Skin of body (tissue), 2 donors: ENCODE data around the gene ANKH. TPM values are rescaled to one million over a fixed set of nuclear protein-coding genes. Genes with fewer than 3 reads are reported as not detected.

Experiments
- DNase-seq: peaks from one replicate; lab custom pipeline; 2025; lab: John Stamatoyannopoulos, UW
- total RNA-seq: library from RNA; depleted of rRNA; stranded (reverse); fragments of >200 nt; gene quantifications from one replicate; pipeline ENCODE4 v1.2.3, GENCODE V29; 2014

The ANKH gene
- total RNA-seq, 1 donor from 2014 or later: 23.2 TPM

DNA sequence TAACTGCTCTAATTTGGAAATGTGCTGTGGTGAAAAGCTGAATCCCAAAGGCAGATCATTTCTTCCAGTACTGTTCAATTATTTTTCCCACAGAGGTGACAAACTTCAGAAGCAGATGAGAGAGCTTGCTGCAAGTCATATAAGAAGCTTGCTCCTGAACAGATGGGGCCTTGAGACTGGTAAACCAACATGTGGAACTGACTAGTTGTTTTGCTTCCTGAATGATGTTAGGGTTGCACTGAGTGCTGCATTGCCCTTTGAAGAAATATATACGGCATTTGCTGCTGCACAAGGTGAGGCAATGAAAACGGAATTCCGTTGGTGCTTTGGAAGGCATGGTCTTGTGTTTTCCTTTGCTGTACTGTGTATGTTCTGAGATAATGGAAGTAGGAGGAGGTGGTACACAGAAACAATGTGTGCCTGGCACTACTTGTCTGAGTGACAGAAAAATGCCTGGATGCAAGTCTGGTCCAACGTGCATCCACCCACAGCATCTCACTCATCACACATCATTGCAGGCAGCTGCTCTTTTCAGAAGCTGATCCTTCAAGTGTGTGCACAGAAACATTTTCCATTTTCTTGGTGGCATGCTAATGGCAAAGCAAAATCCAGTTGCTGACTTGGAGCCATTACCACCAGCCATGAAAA lies 76.9 kb downstream of the ANKH start:
- no peak for DNase-seq

DNA sequence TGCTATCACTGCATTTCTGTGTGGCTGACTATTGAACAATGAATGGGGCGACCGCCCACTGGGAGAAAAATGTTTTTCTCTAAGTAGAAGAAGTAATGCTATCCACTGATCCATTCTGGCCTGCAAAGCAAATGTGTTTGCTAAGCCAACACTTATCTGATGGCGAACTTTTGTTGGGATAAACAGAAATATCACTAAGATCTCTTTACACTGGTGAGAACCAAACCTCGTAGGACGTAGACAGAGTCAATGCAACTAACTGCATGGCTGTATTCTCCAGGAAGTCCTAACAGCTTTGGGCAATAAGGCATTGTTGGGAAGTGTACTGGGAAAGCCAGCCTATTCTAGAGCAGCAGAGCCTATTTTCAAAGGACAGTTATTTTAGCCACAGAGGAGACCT lies 77.7 kb downstream of the ANKH start:
- no peak for DNase-seq

DNA sequence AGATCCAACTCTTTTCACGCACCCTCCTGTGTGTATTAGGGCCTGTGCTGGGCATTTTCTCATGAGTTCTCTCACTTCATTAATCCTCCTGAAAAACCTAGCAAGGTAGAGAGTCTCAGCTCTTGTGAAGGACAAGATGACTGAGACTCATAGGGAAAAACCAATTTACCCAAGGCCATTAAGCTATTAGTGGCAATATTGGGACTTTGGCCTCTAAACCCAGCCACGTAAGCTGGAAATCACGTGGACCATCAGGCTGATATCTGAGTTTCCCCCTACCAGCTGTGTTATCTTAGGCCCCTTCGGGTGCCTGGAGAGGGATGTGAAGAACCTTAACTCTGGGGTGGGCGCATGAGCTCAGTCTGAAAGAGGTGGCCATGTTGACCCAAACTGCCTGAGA lies 80.7 kb downstream of the ANKH start:
- DNase-seq: no peak

DNA sequence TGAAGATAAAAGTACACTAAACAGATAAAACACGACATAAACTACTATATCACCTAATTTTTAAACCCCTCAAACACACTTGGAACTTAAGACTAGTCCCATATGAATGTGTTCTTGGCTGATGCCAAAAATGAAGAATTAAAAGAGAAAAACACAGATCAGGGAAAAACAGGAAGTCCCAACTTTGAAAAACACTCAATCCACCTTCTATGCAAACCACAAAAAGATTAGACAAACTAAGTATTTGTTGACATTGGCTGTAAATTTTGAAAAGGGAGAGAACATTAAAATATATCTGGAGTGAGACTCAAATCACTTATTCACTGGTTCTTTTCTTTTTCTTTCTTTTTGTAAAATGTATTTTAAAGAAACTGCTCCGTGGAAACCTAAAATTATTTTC lies 81.4 kb downstream of the ANKH start:
- no peak for DNase-seq

DNA sequence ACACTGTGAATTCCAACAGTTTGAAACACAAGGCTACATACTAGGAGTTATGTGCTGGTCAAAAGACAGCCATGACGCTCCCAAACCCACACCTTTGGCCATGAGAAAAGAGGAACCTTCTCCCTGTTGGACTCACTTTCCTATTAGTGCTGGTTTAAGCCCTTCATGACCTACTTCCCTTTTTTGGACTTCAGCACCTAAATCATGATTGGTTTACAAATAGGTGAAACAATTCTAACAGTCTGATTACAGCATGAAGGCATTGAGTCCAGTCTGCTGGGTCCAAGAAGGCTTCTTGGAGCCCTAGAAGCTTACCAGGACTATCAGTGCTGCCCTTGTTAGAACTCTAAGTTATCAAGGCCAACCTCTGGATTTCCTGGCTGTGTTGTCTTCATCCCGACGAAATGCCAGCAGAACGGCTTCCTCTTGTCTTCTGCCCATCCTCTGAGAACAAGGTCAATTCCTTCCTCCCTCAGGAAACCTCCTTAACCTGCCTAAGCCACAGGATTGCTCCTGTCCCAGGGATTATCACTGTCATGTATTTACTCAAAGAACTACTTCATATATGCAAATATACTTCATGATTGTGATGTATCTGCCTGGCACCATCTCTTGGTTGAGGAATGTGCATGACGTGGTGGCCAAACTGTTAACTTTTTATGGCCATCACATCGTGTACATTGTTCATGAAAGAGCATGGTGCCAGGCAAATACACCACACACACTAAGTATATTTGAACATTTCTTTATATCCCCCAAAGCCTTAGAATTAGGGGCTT lies 83.6 kb downstream of the ANKH start:
- no peak for DNase-seq

DNA sequence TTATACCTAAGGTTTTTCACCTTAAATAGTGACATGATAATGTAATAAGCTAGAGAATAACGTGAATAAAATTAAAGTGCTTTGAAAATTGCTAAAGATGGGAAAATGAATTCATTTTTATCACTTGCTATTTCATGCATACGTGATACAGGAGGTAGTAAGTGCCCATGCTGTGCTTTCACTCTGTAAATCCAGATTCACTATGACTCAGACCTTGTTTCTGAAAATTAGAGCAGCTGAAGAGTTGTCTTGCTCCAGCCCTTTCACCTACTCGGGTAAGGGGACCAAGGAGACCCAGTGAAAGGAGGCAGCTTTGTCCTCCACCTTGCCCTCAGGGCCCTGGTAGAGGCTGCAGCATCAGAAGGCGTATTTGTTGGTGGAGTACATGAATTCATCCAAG lies 87.9 kb downstream of the ANKH start:
- DNase-seq: no peak

DNA sequence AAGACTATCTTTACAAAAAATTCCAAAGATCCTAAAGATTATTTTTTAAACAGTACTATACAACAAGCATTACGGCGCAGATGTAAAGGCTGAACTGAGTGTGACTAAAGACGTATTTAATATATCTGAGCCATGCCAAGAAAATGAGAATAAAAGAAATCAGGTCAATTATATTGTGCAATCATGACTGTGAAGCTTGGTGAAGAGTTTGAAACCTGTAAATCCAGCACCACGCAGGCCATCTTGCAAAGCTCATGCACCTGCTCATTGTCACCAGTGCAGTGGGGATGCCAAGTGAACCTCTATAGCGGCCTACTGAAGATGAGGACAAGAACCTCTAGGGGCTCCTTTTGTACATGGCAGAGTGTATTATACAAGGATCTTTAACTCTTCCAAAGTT lies 89.0 kb downstream of the ANKH start:
- DNase-seq: no peak

DNA sequence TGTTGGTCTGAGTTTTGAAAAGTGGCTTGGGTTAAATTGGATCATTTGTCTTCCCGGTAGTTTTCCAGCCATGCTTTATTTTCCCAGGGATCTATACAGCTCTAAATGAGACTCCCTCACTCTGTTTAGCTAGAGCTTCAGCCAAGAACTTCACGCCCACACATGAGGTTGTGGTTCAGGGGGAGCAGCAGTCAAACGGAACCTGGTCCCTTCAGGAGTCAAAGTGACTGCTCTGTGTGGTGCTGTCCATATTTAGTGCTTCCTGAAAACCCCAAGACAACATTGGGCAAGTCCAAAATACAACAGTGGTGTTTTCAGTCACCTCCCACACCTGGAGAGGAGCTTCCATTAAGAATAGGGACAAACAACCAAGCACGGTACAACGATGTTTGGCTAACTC lies 90.5 kb downstream of the ANKH start:
- no peak for DNase-seq

DNA sequence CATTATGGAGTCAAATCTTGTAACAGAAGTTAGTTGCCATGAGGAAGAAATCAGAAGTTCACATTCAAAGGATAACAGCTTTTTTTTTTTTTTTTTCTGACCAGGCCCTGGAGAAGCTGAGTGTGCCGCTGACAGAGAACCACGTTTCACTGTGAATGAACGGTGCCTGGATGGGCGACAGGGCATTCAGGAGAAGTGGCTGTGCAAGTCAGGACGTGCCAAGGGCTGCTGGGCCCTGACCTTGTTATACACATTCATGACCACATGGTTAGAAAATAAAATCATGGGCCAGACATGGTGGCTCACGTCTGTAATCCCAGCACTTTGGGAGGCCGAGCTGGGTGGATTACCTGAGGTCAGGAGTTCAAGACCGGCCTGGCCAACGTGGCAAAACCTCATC lies 91.6 kb downstream of the ANKH start:
- DNase-seq: no peak

DNA sequence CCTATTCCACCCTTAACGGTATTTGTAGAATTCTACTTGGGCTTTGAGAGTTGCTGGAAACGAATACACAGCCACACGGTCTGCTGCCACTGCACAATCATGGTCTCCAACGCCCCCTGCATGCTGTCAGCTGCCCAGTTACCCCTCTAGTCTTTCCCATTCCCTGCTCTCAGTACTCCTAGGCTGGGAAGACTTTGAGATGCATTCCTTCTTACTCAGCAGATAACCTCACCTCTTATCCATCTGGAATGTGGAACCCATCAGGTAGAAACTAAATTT lies 92.8 kb downstream of the ANKH start:
- no peak for DNase-seq

DNA sequence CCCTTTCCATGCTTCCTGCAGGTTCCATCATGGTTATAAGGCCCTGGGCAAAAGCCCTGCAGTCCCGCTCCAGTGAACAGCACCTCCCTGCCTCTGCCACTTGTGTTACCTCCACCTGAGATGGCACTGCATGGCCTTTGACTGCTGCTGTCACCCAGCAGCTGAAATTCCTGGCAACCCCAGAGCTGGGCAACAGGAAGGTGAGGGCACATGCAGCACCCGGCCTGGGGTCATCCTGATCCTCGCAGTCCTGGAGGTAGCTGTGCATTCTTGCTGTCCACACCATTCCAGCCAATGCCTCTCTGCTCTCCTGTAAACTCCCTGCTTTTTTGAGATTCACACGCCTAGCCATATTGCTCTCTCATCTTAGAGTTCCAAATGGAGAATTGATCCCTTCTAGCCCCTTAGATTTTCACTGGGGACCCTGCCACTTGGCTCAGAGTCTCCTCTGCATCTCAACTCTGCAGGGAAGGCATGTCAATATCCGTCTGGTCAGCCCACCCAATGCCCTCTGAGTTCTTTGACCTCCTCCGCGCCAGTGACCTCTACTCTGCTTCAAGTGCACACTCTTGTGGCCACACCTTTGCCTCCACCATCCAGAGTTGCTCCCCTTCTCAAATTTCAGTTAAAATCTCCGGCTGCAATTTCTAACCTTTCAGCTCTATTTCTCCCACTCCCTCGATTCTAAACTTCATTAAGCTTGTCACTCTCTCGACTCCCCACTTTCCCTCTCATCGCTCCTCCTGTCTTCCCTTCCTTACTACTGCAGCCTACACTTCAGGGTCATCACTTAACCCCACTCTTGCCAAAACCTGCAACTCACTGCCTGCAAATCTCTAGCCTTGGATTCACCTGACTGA lies 93.4 kb downstream of the ANKH start:
- DNase-seq: no peak

DNA sequence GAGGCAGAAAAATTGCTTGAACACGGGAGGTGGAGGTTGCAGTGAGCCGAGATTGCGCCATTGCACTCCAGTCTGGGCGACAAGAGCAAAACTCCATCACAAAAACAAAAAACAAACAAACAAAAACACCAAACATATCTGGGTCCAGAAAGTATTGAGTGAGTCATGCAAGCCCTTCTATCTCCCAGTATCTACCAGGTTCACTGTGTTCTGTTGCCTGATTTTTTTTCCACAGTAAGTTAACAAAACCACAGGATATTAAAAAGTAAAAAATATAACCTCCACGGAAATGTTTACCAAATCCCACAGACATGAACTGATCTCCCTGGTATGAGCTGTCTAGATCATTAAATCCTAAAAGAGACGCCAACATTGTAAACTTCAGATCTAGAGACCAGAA lies 94.4 kb downstream of the ANKH start:
- DNase-seq: no peak

DNA sequence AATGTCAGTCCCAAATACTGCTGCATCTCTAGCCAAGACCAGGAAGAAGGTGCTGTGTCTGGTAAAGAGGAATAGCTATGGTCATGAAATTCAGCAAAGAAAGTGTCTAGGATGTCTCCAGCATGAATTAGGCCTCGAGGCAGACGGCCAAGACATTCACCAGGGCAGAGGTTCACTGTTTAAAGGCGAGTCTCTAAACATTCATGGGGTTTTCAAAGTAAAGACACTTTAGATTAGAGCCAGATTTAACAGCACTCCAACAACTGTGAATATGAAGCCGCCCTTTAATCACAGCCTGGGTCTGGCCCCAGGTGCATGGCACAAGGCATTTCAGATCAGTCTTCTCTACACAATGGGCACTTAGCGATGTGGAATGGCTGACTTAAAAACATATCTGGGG lies 95.0 kb downstream of the ANKH start:
- no peak for DNase-seq

DNA sequence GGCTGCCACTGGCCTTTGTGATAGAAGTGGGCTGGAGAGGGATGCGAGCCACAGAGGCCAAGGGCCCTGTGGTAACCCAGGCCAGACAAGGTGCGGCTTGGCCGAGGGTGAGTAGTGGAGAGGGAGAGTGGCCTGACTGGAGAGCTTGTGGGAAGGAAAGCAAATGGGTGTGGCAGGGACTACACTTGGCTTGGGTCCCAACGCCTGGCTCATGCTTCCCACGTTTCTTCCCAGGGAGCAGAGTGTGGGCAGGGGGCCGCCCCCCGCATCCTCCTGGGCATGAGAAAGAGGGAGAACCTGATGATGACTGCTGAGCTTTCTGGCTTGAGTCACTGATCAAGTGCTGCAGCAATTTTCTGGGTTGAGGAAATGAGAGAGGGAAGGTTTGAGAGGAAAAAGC lies 95.7 kb downstream of the ANKH start:
- no peak for DNase-seq

DNA sequence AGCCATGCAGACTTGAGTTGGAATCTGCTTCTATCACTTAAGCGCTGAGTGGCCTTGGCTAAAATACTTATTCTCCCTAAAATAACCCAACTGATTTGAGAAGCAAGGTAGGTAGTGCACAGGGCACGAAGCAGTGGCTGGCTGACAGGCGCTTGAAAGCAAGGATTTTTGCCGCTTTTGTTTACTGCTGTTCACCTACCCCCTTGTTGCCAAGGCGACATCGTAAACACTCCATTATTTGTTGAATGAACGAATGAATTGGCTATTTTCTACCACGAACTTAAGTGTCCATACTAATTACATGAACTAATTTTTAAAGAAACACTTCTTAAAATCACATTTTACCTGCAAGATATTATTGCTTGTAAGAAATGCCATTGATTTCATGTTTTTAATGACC lies 98.0 kb downstream of the ANKH start:
- DNase-seq: no peak

DNA sequence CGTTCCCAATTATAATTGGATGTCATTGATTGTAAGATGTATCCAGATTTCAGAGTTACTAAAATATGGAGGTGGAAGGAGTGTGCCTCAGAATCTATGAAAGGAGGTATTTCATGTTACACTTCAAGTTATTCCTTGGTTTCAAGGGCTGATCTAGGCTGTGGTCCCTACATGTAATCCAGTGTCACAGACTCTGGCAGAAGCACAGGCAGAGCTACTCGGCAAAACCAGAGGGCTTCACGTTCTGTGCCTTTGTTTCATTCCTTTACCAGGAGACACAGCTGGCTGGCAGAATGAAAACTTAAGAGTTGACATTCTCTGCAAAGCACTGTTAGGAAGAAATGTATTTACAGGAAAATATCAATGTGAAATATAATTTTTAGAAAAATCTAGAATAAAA lies 99.6 kb downstream of the ANKH start:
- DNase-seq: no peak

DNA sequence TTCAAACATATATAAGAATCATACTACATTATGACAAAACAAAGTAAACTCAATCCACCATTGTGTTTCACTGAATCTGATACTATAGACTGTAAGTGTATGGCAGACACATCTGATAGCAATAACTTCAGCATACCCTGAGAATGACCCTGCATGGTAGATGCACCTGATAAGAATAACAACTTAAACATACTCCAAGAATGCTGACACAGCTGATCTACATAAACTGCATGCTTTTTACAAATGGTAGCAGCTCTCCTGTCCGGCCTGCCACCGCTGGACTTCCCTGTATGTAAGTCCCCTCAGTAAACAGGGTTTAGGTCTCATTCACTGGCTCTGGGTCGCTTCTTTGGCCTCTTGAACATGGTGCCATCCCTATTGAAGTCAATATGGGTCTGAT lies 100.4 kb downstream of the ANKH start:
- no peak for DNase-seq

DNA sequence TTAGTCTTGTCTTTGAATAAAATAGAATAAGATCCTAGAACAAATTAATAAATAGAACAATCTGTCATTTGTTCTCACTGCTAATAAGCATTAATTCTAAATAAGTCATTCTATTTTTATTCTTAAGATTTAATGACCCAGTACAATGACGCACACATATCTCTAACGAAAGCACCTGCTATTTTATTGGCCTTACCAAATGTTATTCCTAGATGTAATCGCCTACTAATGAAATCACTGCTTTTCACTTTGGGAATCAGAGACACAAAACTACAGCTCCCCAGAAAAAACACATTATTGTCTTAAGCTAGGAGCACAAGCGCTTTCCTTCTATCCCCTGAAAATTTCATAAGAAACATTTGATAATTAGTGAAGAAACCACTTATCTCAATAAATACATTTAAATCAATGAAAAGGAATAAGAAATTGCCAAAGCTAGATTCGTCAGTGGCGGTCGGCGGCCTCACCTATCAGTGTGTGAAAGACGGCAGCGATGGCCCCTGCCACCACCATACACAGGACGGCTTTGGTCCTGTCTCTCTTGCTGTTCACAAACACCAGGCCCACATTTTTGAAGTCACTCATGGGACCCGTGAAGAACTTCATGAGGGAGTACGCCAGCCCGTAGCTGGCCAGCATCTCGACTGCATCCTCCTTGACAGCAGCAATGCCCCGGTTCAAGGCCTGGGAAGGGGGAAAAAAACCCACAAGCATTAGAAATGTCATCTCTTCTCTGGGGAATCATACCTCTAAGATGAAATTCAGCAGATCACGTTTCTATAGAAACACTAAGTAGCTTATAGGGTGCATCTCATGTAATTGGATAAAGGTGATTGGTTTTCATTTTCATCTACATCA lies 102.8 kb downstream of the ANKH start:
- DNase-seq: no peak

DNA sequence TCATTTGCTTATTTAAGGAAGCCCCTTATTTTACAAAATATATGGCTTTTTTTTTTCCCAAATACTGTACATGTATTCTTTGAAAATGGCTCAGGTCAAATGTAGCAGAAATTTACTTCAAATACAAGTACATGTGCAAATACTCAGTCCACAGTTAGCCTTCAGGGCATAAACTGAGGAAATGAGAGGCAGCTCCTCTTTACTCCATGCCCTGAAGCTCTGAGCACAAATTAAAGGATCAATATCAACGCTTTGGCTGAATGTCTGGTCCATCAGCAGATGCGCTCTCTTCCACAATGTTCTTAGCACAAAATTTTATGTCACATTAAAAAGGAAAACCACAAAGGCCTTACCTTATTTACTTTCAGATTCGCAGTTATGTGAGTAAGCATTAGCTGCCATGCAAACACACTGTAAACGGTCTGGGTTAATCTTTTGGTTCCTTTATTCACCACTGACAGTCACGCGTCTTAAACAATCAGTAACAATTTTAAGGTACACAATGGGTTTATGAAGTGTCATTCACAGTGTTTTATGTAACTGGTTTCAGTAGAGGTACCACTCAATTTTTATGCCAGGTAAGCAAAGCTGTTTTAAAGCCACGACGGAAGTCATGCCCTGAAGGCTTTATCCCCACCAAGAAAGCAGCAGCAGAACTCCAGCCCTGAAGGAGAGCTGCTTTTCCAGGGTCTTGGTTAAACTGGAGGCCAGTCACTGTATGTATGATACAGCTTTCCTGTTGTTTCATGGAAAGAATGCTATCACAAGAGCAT lies 103.7 kb downstream of the ANKH start:
- DNase-seq: no peak

DNA sequence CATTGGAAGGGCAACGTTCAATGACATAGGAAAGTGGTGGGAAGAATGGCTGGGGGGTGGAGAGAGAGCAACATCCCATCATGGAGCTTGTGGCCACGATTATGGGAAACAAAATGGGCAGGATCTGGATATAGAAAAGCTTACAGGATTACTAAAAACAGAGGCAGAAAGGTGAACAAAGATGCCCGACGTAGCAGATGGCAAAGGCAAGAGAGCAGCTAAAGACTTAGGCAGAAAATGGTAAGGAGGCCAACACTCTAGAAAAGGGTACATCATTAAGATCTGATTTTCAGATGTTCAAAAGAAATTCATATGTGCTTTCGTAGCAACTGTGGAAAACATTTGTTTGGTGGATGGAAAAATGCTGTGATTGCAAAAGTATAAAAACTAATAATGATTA lies 104.5 kb downstream of the ANKH start:
- no peak for DNase-seq

DNA sequence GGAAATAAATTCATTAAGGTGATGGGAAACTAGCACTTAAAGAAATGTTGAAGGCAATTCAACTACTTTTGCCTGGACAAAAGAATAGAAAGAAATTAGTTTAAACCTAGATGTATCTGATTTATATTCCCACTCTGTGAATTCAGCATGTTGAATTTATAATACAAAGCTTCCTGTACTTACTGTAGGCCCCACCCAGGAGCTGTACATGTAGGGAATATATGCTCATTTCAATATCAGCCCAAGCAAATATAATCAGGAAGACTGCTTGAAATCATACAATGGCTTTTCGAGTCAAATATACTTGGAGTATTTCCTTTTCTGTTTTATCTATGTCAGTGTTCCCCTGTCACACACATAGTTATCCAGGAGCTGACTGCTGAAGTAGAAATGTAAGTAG lies 105.0 kb downstream of the ANKH start:
- no peak for DNase-seq
